ENCODE data around the gene RYR1. TPM values are rescaled to one million over a fixed set of nuclear protein-coding genes. Genes with fewer than 3 reads are reported as not detected.

Gene RYR1
- total RNA-seq, 2 donors from 2014 or later, result 0.33 to 1.0 TPM

DNA sequence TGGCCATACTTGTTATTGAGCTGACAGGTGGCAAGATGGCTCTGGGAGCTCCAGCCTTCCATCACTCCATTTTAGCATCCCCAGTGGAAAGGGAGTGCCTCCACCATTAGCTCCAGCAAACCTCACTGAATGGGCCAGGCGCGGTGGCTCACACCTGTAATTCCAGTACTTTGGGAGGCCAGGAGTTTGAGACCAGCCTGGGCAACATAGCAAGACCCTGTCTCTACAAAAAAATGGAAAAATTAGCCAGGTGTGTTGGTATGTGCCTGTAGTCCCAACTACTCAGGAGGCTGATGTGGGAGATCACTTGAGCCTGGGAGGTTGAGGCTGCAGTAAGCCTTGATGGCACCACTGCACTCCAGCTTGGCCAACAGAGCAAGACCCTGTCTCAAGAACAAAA, 98.0 kb downstream of the RYR1 start:
- intact Hi-C loops (cut with DNase I), result no loop called here
- Histone ChIP-seq H3K27ac (no peak overlapping the region), H3K4me3 (no peak overlapping the region), H3K4me1 (no peaks in the 10 kb centered on the region), H3K9me3 (peaks cover 0 to 11% (median 0%) of the 10 kb centered on the region in 3 donors), H3K36me3 (replicated peaks in 1 of 2; ENCODE audit: insufficient read depth in 1 of 2, low read depth in 2 of 2) (no peaks in the 10 kb centered on the region), H3K27me3 (no peaks in the 10 kb centered on the region)
- 92% methylated on average over 2 of the region's 2 CpGs for WGBS, 2 donors
- ATAC-seq (no peak), DNase-seq (no peak)
- TF ChIP-seq, protein P1, sequence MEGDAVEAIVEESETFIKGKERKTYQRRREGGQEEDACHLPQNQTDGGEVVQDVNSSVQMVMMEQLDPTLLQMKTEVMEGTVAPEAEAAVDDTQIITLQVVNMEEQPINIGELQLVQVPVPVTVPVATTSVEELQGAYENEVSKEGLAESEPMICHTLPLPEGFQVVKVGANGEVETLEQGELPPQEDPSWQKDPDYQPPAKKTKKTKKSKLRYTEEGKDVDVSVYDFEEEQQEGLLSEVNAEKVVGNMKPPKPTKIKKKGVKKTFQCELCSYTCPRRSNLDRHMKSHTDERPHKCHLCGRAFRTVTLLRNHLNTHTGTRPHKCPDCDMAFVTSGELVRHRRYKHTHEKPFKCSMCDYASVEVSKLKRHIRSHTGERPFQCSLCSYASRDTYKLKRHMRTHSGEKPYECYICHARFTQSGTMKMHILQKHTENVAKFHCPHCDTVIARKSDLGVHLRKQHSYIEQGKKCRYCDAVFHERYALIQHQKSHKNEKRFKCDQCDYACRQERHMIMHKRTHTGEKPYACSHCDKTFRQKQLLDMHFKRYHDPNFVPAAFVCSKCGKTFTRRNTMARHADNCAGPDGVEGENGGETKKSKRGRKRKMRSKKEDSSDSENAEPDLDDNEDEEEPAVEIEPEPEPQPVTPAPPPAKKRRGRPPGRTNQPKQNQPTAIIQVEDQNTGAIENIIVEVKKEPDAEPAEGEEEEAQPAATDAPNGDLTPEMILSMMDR (IDR thresholded peaks at IDR 0.05), result no peak
- TF ChIP-seq POLR2A (IDR thresholded peaks at IDR 0.05), result no peak

DNA sequence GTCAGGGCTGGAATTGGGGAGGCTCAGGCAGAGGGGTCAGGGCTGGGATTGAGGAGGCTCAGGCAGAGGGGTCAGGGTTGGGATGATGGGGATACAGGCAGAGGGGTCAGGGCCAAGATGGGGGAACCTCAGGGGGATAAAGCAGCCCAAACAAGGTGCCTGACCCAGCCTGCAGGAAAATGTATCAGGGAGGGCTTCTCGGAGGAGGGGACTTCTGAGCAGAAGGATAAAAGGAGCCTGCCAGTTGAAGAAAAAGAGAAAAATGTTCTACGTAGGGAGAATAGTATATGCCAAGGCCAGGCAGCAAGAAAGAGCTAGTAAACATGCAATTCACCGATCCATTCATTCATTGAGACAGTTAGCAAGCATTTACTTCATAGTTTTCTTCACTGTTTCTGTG, 99.4 kb downstream of the RYR1 start:
- ATAC-seq (no peak), DNase-seq (no peak)
- TF ChIP-seq, protein P1 (IDR thresholded peaks at IDR 0.05), result no peak
- TF ChIP-seq POLR2A (IDR thresholded peaks at IDR 0.05), result no peak
- H3K27ac ChIP-seq, result no peak overlapping the region
- WGBS, 2 donors, result 54 to 56% methylated on average over 3 of the region's 3 CpGs
- no peaks in the 10 kb centered on the region for H3K27me3 ChIP-seq
- H3K36me3 ChIP-seq (replicated peaks in 1 of 2; ENCODE audit: insufficient read depth in 1 of 2, low read depth in 2 of 2), result no peaks in the 10 kb centered on the region
- H3K9me3 ChIP-seq, result peaks cover 0 to 11% (median 0%) of the 10 kb centered on the region in 3 donors
- H3K4me1 ChIP-seq, result peaks cover 2% of the 10 kb centered on the region
- intact Hi-C loops (cut with DNase I), result no loop called here
- H3K4me3 ChIP-seq, result no peak overlapping the region

DNA sequence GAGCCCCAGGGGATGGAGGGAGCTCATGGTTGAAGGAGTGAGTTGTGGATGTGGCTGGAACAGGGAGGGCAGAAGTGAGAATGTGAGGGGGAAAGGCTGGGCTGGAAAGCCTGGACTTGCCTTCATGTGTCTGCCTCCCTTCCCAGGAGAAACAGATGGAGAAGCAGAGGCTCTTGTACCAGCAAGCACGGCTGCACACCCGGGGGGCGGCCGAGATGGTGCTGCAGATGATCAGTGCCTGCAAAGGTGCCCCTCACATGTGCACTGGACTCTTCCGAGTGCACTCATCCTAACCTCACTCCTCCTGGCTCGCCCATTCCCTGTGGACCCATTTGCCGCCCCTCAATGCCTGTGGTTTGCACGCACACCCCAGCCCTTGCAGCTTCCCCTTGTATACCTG, 101.1 kb downstream of the RYR1 start:
- DNase-seq (no peak), ATAC-seq (no peak)
- Histone ChIP-seq H3K27ac (no peak overlapping the region), H3K36me3 (replicated peaks in 1 of 2; ENCODE audit: insufficient read depth in 1 of 2, low read depth in 2 of 2) (no peaks in the 10 kb centered on the region), H3K9me3 (peaks cover 0 to 11% (median 0%) of the 10 kb centered on the region in 3 donors), H3K4me3 (no peak overlapping the region), H3K4me1 (peaks cover 18% of the 10 kb centered on the region), H3K27me3 (no peaks in the 10 kb centered on the region)
- TF ChIP-seq, protein P1 (IDR thresholded peaks at IDR 0.05), result no peak
- TF ChIP-seq POLR2A (IDR thresholded peaks at IDR 0.05), result no peak
- intact Hi-C loops (cut with DNase I), result no loop called here
- WGBS, 2 donors, result 94 to 97% methylated on average over 8 of the region's 8 CpGs

DNA sequence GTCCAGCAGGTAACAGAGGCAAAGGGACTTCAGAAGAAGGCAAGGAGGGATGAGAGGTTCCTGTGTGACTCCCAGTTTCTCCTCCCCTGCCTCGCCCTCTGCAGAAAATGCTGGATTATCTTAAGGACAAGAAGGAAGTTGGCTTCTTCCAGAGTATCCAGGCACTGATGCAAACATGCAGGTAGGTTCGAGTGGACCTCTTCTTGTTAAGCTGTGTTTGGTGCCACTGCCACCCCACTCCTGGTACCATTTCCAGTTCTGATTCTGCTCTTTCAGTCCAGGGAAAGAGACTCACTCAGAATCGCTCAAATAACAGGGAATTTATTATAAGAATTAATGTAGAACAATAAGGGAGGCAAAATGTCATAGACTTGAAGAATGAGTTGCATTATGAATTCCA, 101.7 kb downstream of the RYR1 start:
- DNase-seq (no peak), ATAC-seq (no peak)
- intact Hi-C loops (cut with DNase I), result no loop called here
- WGBS, 2 donors, result 65 to 75% methylated on average over 3 of the region's 3 CpGs
- peaks cover 19% of the 10 kb centered on the region for H3K4me1 ChIP-seq
- no peak overlapping the region for H3K27ac ChIP-seq
- H3K4me3 ChIP-seq, result no peak overlapping the region
- no peak for TF ChIP-seq POLR2A (IDR thresholded peaks at IDR 0.05)
- TF ChIP-seq, protein P1 (IDR thresholded peaks at IDR 0.05), result no peak
- peaks cover 0 to 11% (median 0%) of the 10 kb centered on the region in 3 donors for H3K9me3 ChIP-seq
- no peaks in the 10 kb centered on the region for H3K36me3 ChIP-seq (replicated peaks in 1 of 2; ENCODE audit: insufficient read depth in 1 of 2, low read depth in 2 of 2)
- H3K27me3 ChIP-seq, result no peaks in the 10 kb centered on the region

All from body of pancreas (tissue), 4 donors.